ENCODE data around the gene ILRUN. TPM values are rescaled to one million over a fixed set of nuclear protein-coding genes. Genes with fewer than 3 reads are reported as not detected.
"Not testable (repeated sequence)": the region's sequence is repeated elsewhere in the genome, so short reads cannot be mapped to it uniquely, and the experiment has no call there.

Gene ILRUN
- total and polyA plus RNA-seq, 10 donors, result 14.6 to 75.5 (median 58.2) TPM

GRCh38 chr6:34673064-34673463, 23.5 kb downstream of the ILRUN start:
- no peak for TF ChIP-seq POLR2A (IDR thresholded peaks at IDR 0.05)
- TF ChIP-seq POLR2AphosphoS5 (IDR thresholded peaks at IDR 0.05), result no peak
- TF ChIP-seq CTCF (IDR thresholded peaks at IDR 0.05 in 8 of 11, conservative IDR thresholded peaks at IDR 0.05 in 3 of 11), result no peak
- H3K36me3 ChIP-seq, result no peaks in the 10 kb centered on the region
- H3K4me1 ChIP-seq, result peaks cover 38 to 85% (median 52%) of the 10 kb centered on the region in 6 donors
- no peak for DNase-seq
- no peaks in the 10 kb centered on the region for H3K9me3 ChIP-seq
- peak overlapping the region in 1 of 8 donors; percentile 43 for H3K4me3 ChIP-seq
- no peaks in the 10 kb centered on the region for H3K27me3 ChIP-seq (replicated peaks in 1 of 7)
- intact Hi-C loops (cut with DNase I; ENCODE audit: low total_unique reads), result no loop called here
- 0 to 14% (median 0%) methylated on average over 1 of the region's 1 CpG for WGBS, 5 donors
- H3K27ac ChIP-seq, result peak overlapping the region; percentile 64 to 91 (median 80)

GRCh38 chr6:34672657-34673043, 23.9 kb downstream of the ILRUN start:
- Histone ChIP-seq H3K36me3 (no peaks in the 10 kb centered on the region), H3K4me1 (peaks cover 38 to 86% (median 52%) of the 10 kb centered on the region in 6 donors), H3K4me3 (no peak overlapping the region), H3K27me3 (replicated peaks in 1 of 7) (no peaks in the 10 kb centered on the region), H3K9me3 (no peaks in the 10 kb centered on the region), H3K27ac (peak overlapping the region; percentile 64 to 91 (median 80))
- no peak for DNase-seq
- WGBS, 5 donors, result 28 to 47% (median 38%) methylated on average over 3 of the region's 3 CpGs
- intact Hi-C loops (cut with DNase I; ENCODE audit: low total_unique reads), result no loop called here
- no peak for TF ChIP-seq POLR2A (IDR thresholded peaks at IDR 0.05)
- TF ChIP-seq CTCF (IDR thresholded peaks at IDR 0.05 in 8 of 11, conservative IDR thresholded peaks at IDR 0.05 in 3 of 11), result no peak
- no peak for TF ChIP-seq POLR2AphosphoS5 (IDR thresholded peaks at IDR 0.05)

- Histone ChIP-seq H3K27me3 (replicated peaks in 1 of 7) (no peaks in the 10 kb centered on the region), H3K4me1 (peaks cover 38 to 86% (median 55%) of the 10 kb centered on the region in 6 donors), H3K27ac (peak overlapping the region; percentile 64 to 91 (median 80)), H3K9me3 (no peaks in the 10 kb centered on the region), H3K36me3 (no peaks in the 10 kb centered on the region), H3K4me3 (peak overlapping the region in 1 of 8 donors; percentile 42)
- DNase-seq, result peak; percentile 89
- TF ChIP-seq CTCF (IDR thresholded peaks at IDR 0.05 in 8 of 11, conservative IDR thresholded peaks at IDR 0.05 in 3 of 11), result no peak
- peak in 2 of 3 donors; percentile 14 to 72 for TF ChIP-seq POLR2AphosphoS5 (IDR thresholded peaks at IDR 0.05)
- 51 to 61% (median 57%) methylated on average over 8 of the region's 8 CpGs for WGBS, 5 donors
- intact Hi-C loops (cut with DNase I; ENCODE audit: low total_unique reads), result no loop called here
These were observed 24.5 kb downstream of the ILRUN start for GRCh38 chr6:34671801-34672656.

GRCh38 chr6:34671367-34671766, 25.2 kb downstream of the ILRUN start:
- Histone ChIP-seq H3K36me3 (no peaks in the 10 kb centered on the region), H3K4me3 (no peak overlapping the region), H3K27ac (peak overlapping the region; percentile 64 to 91 (median 80)), H3K4me1 (peaks cover 39 to 88% (median 61%) of the 10 kb centered on the region in 6 donors), H3K9me3 (no peaks in the 10 kb centered on the region), H3K27me3 (replicated peaks in 1 of 7) (no peaks in the 10 kb centered on the region)
- intact Hi-C loops (cut with DNase I; ENCODE audit: low total_unique reads), result no loop called here
- DNase-seq, result no peak
- TF ChIP-seq POLR2A (IDR thresholded peaks at IDR 0.05), result no peak
- TF ChIP-seq CTCF (IDR thresholded peaks at IDR 0.05 in 8 of 11, conservative IDR thresholded peaks at IDR 0.05 in 3 of 11), result no peak
- no peak for TF ChIP-seq POLR2AphosphoS5 (IDR thresholded peaks at IDR 0.05)
- WGBS, 5 donors, result 55 to 77% (median 59%) methylated on average over 1 of the region's 1 CpG

- WGBS, 5 donors, result 96 to 98% (median 98%) methylated on average over 5 of the region's 5 CpGs
- H3K27me3 ChIP-seq (replicated peaks in 1 of 7); intact Hi-C loops (cut with DNase I; ENCODE audit: low total_unique reads); DNase-seq; H3K36me3 ChIP-seq; H3K9me3 ChIP-seq; H3K27ac ChIP-seq; H3K4me3 ChIP-seq: not testable (repeated sequence)
- H3K4me1 ChIP-seq, result peaks cover 30 to 88% (median 63%) of the 10 kb centered on the region in 6 donors
These were observed 27.8 kb downstream of the ILRUN start for GRCh38 chr6:34668799-34669198.

All from spleen (tissue), 11 donors.